ENCODE results near the gene IL1A.

The IL1A gene

GRCh38 chr2:112791019-112791418 is 6.7 kb upstream of the IL1A start:
- no peak for DNase-seq

- DNase-seq = no peak
Measured at GRCh38 chr2:112790305-112790704, 6.0 kb upstream of the IL1A start.

- DNase-seq = no peak
Measured at GRCh38 chr2:112789186-112789585, 4.9 kb upstream of the IL1A start.

- no peak for DNase-seq
Measured at GRCh38 chr2:112788653-112789052, 4.4 kb upstream of the IL1A start.

- no peak for DNase-seq
Measured at GRCh38 chr2:112787729-112788393, 3.6 kb upstream of the IL1A start.

GRCh38 chr2:112787294-112787693 is 3.0 kb upstream of the IL1A start:
- DNase-seq = no peak

GRCh38 chr2:112783187-112783714 is 1.0 kb downstream of the IL1A start:
- DNase-seq = no peak

GRCh38 chr2:112782234-112782799 is 2.0 kb downstream of the IL1A start:
- DNase-seq = no peak

GRCh38 chr2:112779598-112779997 is 4.7 kb downstream of the IL1A start:
- DNase-seq = no peak

GRCh38 chr2:112777036-112777435 is 7.3 kb downstream of the IL1A start:
- no peak for DNase-seq

GRCh38 chr2:112776113-112776512 is 8.2 kb downstream of the IL1A start:
- DNase-seq = no peak

GRCh38 chr2:112774536-112775285 is 9.6 kb downstream of the IL1A start:
- no peak for DNase-seq

- no peak for DNase-seq
Measured at GRCh38 chr2:112773556-112773955, 10.7 kb downstream of the IL1A start.

- DNase-seq = no peak
Measured at GRCh38 chr2:112772911-112773475, 11.3 kb downstream of the IL1A start.

GRCh38 chr2:112772322-112772721 is 12.0 kb downstream of the IL1A start:
- DNase-seq = no peak

GRCh38 chr2:112768432-112768831 is 15.9 kb downstream of the IL1A start:
- DNase-seq = no peak

- no peak for DNase-seq
Measured at GRCh38 chr2:112767693-112768330, 16.5 kb downstream of the IL1A start.

- no peak for DNase-seq
Measured at GRCh38 chr2:112765251-112765650, 19.0 kb downstream of the IL1A start.

GRCh38 chr2:112764071-112765044 is 19.9 kb downstream of the IL1A start, which contains the start of gene CKAP2L:
TSS of gene CKAP2L (minus strand) at chr2:112764609. CDS start at chr2:112764598, 11 bp downstream.
- peak; percentile 92 for DNase-seq

GRCh38 chr2:112762276-112762675 is 22.0 kb downstream of the IL1A start:
- no peak for DNase-seq

GRCh38 chr2:112760149-112760548 is 24.1 kb downstream of the IL1A start:
- DNase-seq = no peak

- DNase-seq = no peak
Measured at GRCh38 chr2:112758711-112759110, 25.6 kb downstream of the IL1A start.
